Measurements from ENCODE around the gene MTA3. TPM values are rescaled to one million over a fixed set of nuclear protein-coding genes. Genes with fewer than 3 reads are reported as not detected.

Gene MTA3
- total RNA-seq, 1 donor from 2014 or later: 23.5 TPM

GRCh38 chr2:42547446-42548295, 20.8 kb upstream of the MTA3 start:
- intact Hi-C loops (cut with DNase I): no loop called here
- DNase-seq: no peak
- Histone ChIP-seq H3K9me3 (no peaks in the 10 kb centered on the region), H3K4me1 (no peaks in the 10 kb centered on the region), H3K4me3 (no peak overlapping the region), H3K27me3 (ENCODE audit: low read depth) (no peaks in the 10 kb centered on the region), H3K36me3 (no peaks in the 10 kb centered on the region), H3K27ac (no peak overlapping the region)
- no peak for ATAC-seq
- TF ChIP-seq CTCF (IDR thresholded peaks at IDR 0.05): no peak

GRCh38 chr2:42550870-42551269, 17.6 kb upstream of the MTA3 start:
- TF ChIP-seq CTCF (IDR thresholded peaks at IDR 0.05): no peak
- no peak for DNase-seq
- intact Hi-C loops (cut with DNase I): no loop called here
- no peaks in the 10 kb centered on the region for H3K36me3 ChIP-seq
- no peaks in the 10 kb centered on the region for H3K9me3 ChIP-seq
- no peak overlapping the region for H3K27ac ChIP-seq
- H3K4me3 ChIP-seq: no peak overlapping the region
- ATAC-seq: no peak
- H3K4me1 ChIP-seq: no peaks in the 10 kb centered on the region
- no peaks in the 10 kb centered on the region for H3K27me3 ChIP-seq (ENCODE audit: low read depth)

GRCh38 chr2:42554392-42554791, 14.0 kb upstream of the MTA3 start:
- intact Hi-C loops (cut with DNase I): no loop called here
- H3K36me3 ChIP-seq: no peaks in the 10 kb centered on the region
- ATAC-seq: no peak
- no peak for DNase-seq
- H3K9me3 ChIP-seq: no peaks in the 10 kb centered on the region
- H3K27me3 ChIP-seq (ENCODE audit: low read depth): no peaks in the 10 kb centered on the region
- H3K4me1 ChIP-seq: no peaks in the 10 kb centered on the region
- no peak for TF ChIP-seq CTCF (IDR thresholded peaks at IDR 0.05)
- no peak overlapping the region for H3K4me3 ChIP-seq
- no peak overlapping the region for H3K27ac ChIP-seq

- Histone ChIP-seq H3K27ac (no peak overlapping the region), H3K27me3 (ENCODE audit: low read depth) (no peaks in the 10 kb centered on the region), H3K4me1 (no peaks in the 10 kb centered on the region), H3K9me3 (no peaks in the 10 kb centered on the region), H3K4me3 (no peak overlapping the region), H3K36me3 (no peaks in the 10 kb centered on the region)
- TF ChIP-seq CTCF (IDR thresholded peaks at IDR 0.05): no peak
- ATAC-seq (no peak), DNase-seq (no peak)
- intact Hi-C loops (cut with DNase I): no loop called here
These were observed 12.0 kb upstream of the MTA3 start for GRCh38 chr2:42556315-42556890.

- no peaks in the 10 kb centered on the region for H3K36me3 ChIP-seq
- ATAC-seq: no peak
These were observed 11.1 kb upstream of the MTA3 start for GRCh38 chr2:42557306-42557705.

More at GRCh38 chr2:42557306-42557705, 11.1 kb upstream of the MTA3 start:
- TF ChIP-seq CTCF (IDR thresholded peaks at IDR 0.05): no peak
- intact Hi-C loops (cut with DNase I): no loop called here
- DNase-seq: no peak
- H3K9me3 ChIP-seq: no peaks in the 10 kb centered on the region
- H3K27me3 ChIP-seq (ENCODE audit: low read depth): no peaks in the 10 kb centered on the region
- no peak overlapping the region for H3K4me3 ChIP-seq
- no peaks in the 10 kb centered on the region for H3K4me1 ChIP-seq
- no peak overlapping the region for H3K27ac ChIP-seq

Measured in lower lobe of right lung (tissue), 2 donors.